ENCODE results near the gene KLHL6.

GRCh38 chr3:183594636-183595035 is 39.1 kb upstream of the KLHL6 start:
- TF ChIP-seq TAF1 (IDR thresholded peaks at IDR 0.05; ENCODE audit: borderline replicate concordance, insufficient read depth, low read length) (no peak), REST (IDR thresholded peaks at IDR 0.05; ENCODE audit: insufficient read depth in 1 of 2, low read depth in 2 of 2, low read length in 2 of 2) (no peak), POLR2AphosphoS5 (IDR thresholded peaks at IDR 0.05; ENCODE audit: low read depth, low read length) (no peak), FOXP2 (optimal IDR thresholded peaks at IDR 0.05; ENCODE audit: borderline replicate concordance, extremely low read depth, extremely low read length, insufficient read depth) (no peak), SIN3A (IDR thresholded peaks at IDR 0.05; ENCODE audit: borderline replicate concordance, insufficient read depth, low read length) (no peak)
